BE2C (cell line): Measurements from ENCODE around the gene FANCC.
"Not testable (repeated sequence)": the region's sequence is repeated elsewhere in the genome, so short reads cannot be mapped to it uniquely, and the experiment has no call there.

Experiments used
- DNase-seq: peaks from one replicate; pipeline ENCODE4 v3.0.0-alpha.2; 2020
- H3K27me3 ChIP-seq: fragments of 250-450 bp; sonication (Bioruptor Pico); 2 replicates; pipeline ENCODE4 v1.5.1; 2020; ENCODE audit warnings: mild to moderate bottlenecking
- H3K36me3 ChIP-seq: fragments of 250-450 bp; sonication (Bioruptor Pico); 2 replicates; pipeline ENCODE4 v1.5.1; 2020; ENCODE audit warnings: mild to moderate bottlenecking
- H3K4me1 ChIP-seq: fragments of 250-450 bp; sonication (Bioruptor Pico); 2 replicates; pipeline ENCODE4 v1.5.1; 2020
- H3K4me3 ChIP-seq: 2 replicates; pipeline ENCODE4 v1.5.1; 2011; ENCODE audit warnings: low read depth, low read length
- H3K9me3 ChIP-seq: fragments of 250-450 bp; sonication (Bioruptor Pico); 2 replicates; pipeline ENCODE4 v1.5.1; 2020
- TF ChIP-seq, protein P1 (sequence below): IDR thresholded peaks from 2 replicates; pipeline ENCODE4 v1.5.1; 2012; ENCODE audit warnings: mild to moderate bottlenecking, low read depth, low read length

Gene FANCC

GRCh38 chr9:95333426-95333825 is 15.9 kb upstream of the FANCC start:
- no peak overlapping the region for H3K4me3 ChIP-seq
- no peaks in the 10 kb centered on the region for H3K4me1 ChIP-seq
- H3K36me3 ChIP-seq, result no peaks in the 10 kb centered on the region
- H3K27me3 ChIP-seq, result no peaks in the 10 kb centered on the region
- DNase-seq, result no peak
- TF ChIP-seq, protein P1, sequence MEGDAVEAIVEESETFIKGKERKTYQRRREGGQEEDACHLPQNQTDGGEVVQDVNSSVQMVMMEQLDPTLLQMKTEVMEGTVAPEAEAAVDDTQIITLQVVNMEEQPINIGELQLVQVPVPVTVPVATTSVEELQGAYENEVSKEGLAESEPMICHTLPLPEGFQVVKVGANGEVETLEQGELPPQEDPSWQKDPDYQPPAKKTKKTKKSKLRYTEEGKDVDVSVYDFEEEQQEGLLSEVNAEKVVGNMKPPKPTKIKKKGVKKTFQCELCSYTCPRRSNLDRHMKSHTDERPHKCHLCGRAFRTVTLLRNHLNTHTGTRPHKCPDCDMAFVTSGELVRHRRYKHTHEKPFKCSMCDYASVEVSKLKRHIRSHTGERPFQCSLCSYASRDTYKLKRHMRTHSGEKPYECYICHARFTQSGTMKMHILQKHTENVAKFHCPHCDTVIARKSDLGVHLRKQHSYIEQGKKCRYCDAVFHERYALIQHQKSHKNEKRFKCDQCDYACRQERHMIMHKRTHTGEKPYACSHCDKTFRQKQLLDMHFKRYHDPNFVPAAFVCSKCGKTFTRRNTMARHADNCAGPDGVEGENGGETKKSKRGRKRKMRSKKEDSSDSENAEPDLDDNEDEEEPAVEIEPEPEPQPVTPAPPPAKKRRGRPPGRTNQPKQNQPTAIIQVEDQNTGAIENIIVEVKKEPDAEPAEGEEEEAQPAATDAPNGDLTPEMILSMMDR, result no peak
- no peaks in the 10 kb centered on the region for H3K9me3 ChIP-seq

- TF ChIP-seq, protein P1, result no peak
- H3K36me3 ChIP-seq, result no peaks in the 10 kb centered on the region
- no peak overlapping the region for H3K4me3 ChIP-seq
- no peaks in the 10 kb centered on the region; the same call in 1 of the 2 replicates for H3K9me3 ChIP-seq
- DNase-seq, result no peak
- no peaks in the 10 kb centered on the region for H3K27me3 ChIP-seq
- no peaks in the 10 kb centered on the region for H3K4me1 ChIP-seq
Observed at GRCh38 chr9:95332860-95333259, 15.4 kb upstream of the FANCC start.

DNA sequence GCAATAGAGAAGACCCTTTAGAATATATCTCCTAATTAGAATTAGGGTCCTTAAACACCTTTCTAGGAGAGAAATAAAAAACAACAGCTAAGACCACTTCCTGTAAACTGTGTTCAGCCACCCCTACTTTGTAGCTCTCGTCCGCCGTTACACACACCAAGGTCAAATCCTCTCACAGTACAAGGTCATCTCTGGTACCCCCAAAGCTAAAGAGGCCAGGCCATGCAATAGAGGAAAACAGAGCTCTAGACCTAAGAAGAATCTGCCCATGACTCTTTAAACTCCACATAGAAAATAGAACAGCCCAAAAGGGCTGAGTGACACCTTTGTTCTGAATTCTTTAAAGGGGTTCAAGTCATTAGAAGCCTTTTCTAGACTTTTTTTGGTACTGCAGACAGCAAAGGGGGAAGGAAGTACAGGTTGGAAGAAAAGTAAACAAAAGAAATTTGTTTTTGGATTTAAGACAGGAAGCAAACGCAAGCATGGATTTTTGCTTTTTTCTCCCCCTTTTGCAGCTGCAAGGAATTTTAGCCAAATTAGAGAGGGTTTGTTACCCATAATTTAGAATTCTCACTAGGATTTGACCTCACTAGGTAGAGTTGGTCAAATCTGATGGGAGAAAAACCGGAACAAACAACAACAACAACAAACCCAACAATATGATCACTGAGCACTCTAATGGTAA is 13.4 kb upstream of the FANCC start:
- Histone ChIP-seq H3K27me3 (no peaks in the 10 kb centered on the region), H3K4me3 (no peak overlapping the region), H3K4me1 (no peaks in the 10 kb centered on the region), H3K36me3 (no peaks in the 10 kb centered on the region), H3K9me3 (no peaks in the 10 kb centered on the region; the same call in 1 of the 2 replicates)
- TF ChIP-seq, protein P1, result no peak
- no peak for DNase-seq

DNA sequence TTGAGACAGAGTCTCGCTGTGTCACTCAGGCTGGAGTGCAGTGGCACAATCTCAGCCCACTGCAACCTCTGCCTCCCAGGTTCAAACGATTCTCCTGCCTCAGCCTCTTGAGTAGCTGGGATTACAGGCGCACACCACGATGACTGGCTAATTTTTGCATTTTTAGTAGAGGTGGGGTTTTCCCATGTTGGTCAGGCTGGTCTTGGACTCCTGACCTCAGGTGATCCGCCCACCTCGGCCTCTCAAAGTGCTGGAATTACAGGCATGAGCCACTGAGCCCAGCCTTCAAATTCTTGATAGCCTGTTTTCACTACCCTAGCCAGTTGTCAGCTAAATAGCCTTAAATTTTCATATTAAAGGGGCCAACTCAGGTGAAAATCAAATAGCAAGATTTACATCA is 11.6 kb upstream of the FANCC start:
- H3K27me3 ChIP-seq, H3K4me1 ChIP-seq, H3K9me3 ChIP-seq, H3K36me3 ChIP-seq, H3K4me3 ChIP-seq, DNase-seq: not testable (repeated sequence)

DNA sequence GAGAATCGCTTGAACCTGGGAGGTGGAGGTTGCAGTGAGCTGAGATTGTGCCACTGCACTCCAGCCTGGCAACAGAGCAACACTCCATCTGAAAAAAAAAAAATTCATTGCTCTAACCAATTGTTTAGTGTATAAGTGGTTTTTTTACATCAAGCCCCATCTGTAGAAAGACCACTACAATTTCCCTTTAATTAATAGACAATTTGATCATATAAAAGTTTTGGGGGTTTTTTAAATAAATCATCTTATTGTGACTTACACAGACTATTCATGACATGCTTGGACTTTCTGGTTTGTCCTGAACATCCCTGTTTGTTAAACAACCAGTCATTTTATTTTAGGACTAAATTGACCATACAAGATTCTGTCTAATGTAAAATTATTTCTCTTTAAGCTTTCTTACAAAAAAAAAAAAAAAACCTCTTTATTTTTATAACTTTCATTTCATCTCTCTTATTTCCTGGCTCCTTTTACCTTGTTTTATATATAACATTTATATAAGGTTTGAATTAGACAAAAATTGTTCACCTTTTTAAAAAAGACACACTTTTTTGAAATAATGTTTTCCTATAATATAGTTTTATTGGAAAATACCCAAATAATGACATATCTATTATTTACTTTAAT is 9.8 kb upstream of the FANCC start:
- Histone ChIP-seq H3K27me3 (no peaks in the 10 kb centered on the region), H3K4me3 (no peak overlapping the region), H3K36me3 (no peaks in the 10 kb centered on the region), H3K4me1 (no peaks in the 10 kb centered on the region), H3K9me3 (no peaks in the 10 kb centered on the region; the same call in 1 of the 2 replicates)
- TF ChIP-seq, protein P1, result no peak
- DNase-seq, result no peak

- H3K9me3 ChIP-seq, result no peaks in the 10 kb centered on the region; the same call in 1 of the 2 replicates
- TF ChIP-seq, protein P1, result no peak
Observed at GRCh38 chr9:95325221-95325620, 7.7 kb upstream of the FANCC start.

More at GRCh38 chr9:95325221-95325620, 7.7 kb upstream of the FANCC start:
- Histone ChIP-seq H3K4me1 (no peaks in the 10 kb centered on the region), H3K4me3 (no peak overlapping the region), H3K36me3 (no peaks in the 10 kb centered on the region), H3K27me3 (no peaks in the 10 kb centered on the region)
- DNase-seq, result no peak
